Upper lobe of left lung (tissue), 4 donors: ENCODE data around the gene SVIL.

Source experiments
- POLR2A ChIP-seq, 4 donors: fragments of 450-650 bp; IDR thresholded peaks; one replicate each; pipeline ENCODE4 v1.5.1; 2016 to 2017; ENCODE audit warnings: antibody characterized with exemption in 4 of 4, mild to moderate bottlenecking in 2 of 4
- POLR2AphosphoS5 ChIP-seq, 2 donors: sonication (generic); formaldehyde crosslinking; IDR thresholded peaks; one replicate each; pipeline ENCODE4 v1.5.1; 2017; ENCODE audit warnings: antibody characterized with exemption in 2 of 2
- TF ChIP-seq, protein P1 (sequence below), 6 experiments: fragments of 450-650 bp in 4 of 6; fragments of 200-600 bp in 2 of 6; sonication (generic) in 2 of 6; IDR thresholded peaks; one replicate each; pipeline ENCODE4 v1.5.1; 2016 to 2019; ENCODE audit warnings: antibody characterized with exemption in 6 of 6

DNA sequence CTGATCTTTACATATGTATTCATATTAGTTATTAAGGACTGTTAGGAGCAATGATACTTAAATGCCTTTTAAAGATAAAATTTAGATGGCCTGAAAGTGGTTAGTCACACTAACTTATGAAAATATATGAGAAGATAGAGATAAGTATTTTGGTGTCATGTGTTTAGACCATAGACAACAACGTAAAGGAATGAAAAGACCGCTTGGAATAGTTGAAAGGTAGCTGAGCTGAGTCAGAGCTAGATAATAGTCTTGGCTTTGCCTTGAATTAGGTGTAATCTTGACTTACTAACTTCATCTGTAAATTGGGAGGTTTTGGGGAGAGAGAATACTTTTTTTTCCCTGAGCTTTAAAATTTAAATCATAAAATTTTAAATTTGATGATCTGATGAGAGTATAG, 218.9 kb downstream of the SVIL start:
- TF ChIP-seq POLR2A (IDR thresholded peaks at IDR 0.05), result no peak
- TF ChIP-seq, protein P1, sequence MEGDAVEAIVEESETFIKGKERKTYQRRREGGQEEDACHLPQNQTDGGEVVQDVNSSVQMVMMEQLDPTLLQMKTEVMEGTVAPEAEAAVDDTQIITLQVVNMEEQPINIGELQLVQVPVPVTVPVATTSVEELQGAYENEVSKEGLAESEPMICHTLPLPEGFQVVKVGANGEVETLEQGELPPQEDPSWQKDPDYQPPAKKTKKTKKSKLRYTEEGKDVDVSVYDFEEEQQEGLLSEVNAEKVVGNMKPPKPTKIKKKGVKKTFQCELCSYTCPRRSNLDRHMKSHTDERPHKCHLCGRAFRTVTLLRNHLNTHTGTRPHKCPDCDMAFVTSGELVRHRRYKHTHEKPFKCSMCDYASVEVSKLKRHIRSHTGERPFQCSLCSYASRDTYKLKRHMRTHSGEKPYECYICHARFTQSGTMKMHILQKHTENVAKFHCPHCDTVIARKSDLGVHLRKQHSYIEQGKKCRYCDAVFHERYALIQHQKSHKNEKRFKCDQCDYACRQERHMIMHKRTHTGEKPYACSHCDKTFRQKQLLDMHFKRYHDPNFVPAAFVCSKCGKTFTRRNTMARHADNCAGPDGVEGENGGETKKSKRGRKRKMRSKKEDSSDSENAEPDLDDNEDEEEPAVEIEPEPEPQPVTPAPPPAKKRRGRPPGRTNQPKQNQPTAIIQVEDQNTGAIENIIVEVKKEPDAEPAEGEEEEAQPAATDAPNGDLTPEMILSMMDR (IDR thresholded peaks at IDR 0.05), result no peak
- no peak for TF ChIP-seq POLR2AphosphoS5 (IDR thresholded peaks at IDR 0.05)
